H9 (cell line): ENCODE results near the gene TRMT61A. TPM values are rescaled to one million over a fixed set of nuclear protein-coding genes. Genes with fewer than 3 reads are reported as not detected.

Experiments used
- DNase-seq: peaks from one replicate; pipeline ENCODE4 v3.0.0-alpha.2; 2017
- H2AFZ ChIP-seq: one replicate; pipeline ENCODE4 v1.6.1; 2013; ENCODE audit warnings: mild to moderate bottlenecking, low read length, control low read depth, moderate library complexity
- H2AK5ac ChIP-seq: 2 replicates; pipeline ENCODE4 v1.6.1; 2013; ENCODE audit warnings: low read length, control low read depth, mixed read lengths; ENCODE audit not compliant: insufficient read length
- H2BK120ac ChIP-seq: one replicate; pipeline ENCODE4 v1.6.1; 2013; ENCODE audit warnings: low read depth, mild to moderate bottlenecking, low read length, control low read depth, inconsistent platforms; ENCODE audit not compliant: poor library complexity, severe bottlenecking
- H2BK12ac ChIP-seq: 2 replicates; pipeline ENCODE4 v1.6.1; 2013; ENCODE audit warnings: low read length, control low read depth, mixed read lengths, low read depth; ENCODE audit not compliant: insufficient read length
- H2BK15ac ChIP-seq: 2 replicates; pipeline ENCODE4 v1.6.1; 2013; ENCODE audit warnings: low read depth, low read length, control low read depth
- H2BK20ac ChIP-seq: one replicate; pipeline ENCODE4 v1.6.1; 2013; ENCODE audit warnings: low read depth, mild to moderate bottlenecking, low read length, control low read depth, inconsistent platforms; ENCODE audit not compliant: poor library complexity, severe bottlenecking
- H2BK5ac ChIP-seq: 2 replicates; pipeline ENCODE4 v1.6.1; 2013; ENCODE audit warnings: low read length, control low read depth, mixed read lengths; ENCODE audit not compliant: insufficient read length
- H3K14ac ChIP-seq: 2 replicates; pipeline ENCODE4 v1.6.1; 2013; ENCODE audit warnings: low read length, control low read depth; ENCODE audit not compliant: insufficient read depth
- H3K18ac ChIP-seq: 2 replicates; pipeline ENCODE4 v1.6.1; 2013; ENCODE audit warnings: low read depth, mild to moderate bottlenecking, mixed read lengths, low read length, control low read depth; ENCODE audit not compliant: insufficient read length
- H3K23ac ChIP-seq: 2 replicates; pipeline ENCODE4 v1.6.1; 2013; ENCODE audit warnings: low read length, control low read depth, mixed read lengths, low read depth; ENCODE audit not compliant: insufficient read length
- H3K23me2 ChIP-seq: 2 replicates; pipeline ENCODE4 v1.6.1; 2013; ENCODE audit warnings: low read depth, mild to moderate bottlenecking, mixed read lengths, low read length, control low read depth; ENCODE audit not compliant: insufficient read length, poor library complexity, severe bottlenecking
- H3K27ac ChIP-seq: 2 replicates; pipeline ENCODE4 v1.5.1; 2013; ENCODE audit warnings: low read length, control low read depth, mixed read lengths, low read depth; ENCODE audit not compliant: insufficient read length
- H3K27me3 ChIP-seq: 2 replicates; pipeline ENCODE4 v1.6.1; 2013; ENCODE audit warnings: low read length, control low read depth, inconsistent platforms; ENCODE audit not compliant: insufficient read depth
- H3K4ac ChIP-seq: 2 replicates; pipeline ENCODE4 v1.6.1; 2013; ENCODE audit warnings: low read depth, mild to moderate bottlenecking, control low read depth, inconsistent platforms, low read length, moderate library complexity
- H3K4me1 ChIP-seq: 2 replicates; pipeline ENCODE4 v1.6.1; 2013; ENCODE audit warnings: low read length, control low read depth, inconsistent platforms; ENCODE audit not compliant: insufficient read depth
- H3K4me2 ChIP-seq: 2 replicates; pipeline ENCODE4 v1.6.1; 2013; ENCODE audit warnings: low read length, control low read depth, mixed read lengths; ENCODE audit not compliant: insufficient read length, insufficient read depth
- H3K56ac ChIP-seq: 2 replicates; pipeline ENCODE4 v1.6.1; 2013; ENCODE audit warnings: low read depth, mild to moderate bottlenecking, mixed read lengths, low read length, control low read depth; ENCODE audit not compliant: insufficient read length
- H3K79me1 ChIP-seq: 2 replicates; pipeline ENCODE4 v1.6.1; 2013; ENCODE audit warnings: low read depth, mild to moderate bottlenecking, moderate library complexity, low read length, control low read depth, inconsistent platforms; ENCODE audit not compliant: insufficient read depth, poor library complexity, severe bottlenecking
- H3K79me2 ChIP-seq: 2 replicates; pipeline ENCODE4 v1.6.1; 2013; ENCODE audit warnings: low read length, control low read depth, inconsistent platforms; ENCODE audit not compliant: insufficient read depth
- H3K9ac ChIP-seq: 2 replicates; pipeline ENCODE4 v1.6.1; 2013; ENCODE audit warnings: low read length, control low read depth, mixed read lengths; ENCODE audit not compliant: insufficient read length; ENCODE audit errors: extremely low read depth
- H3K9me3 ChIP-seq: one replicate; pipeline ENCODE4 v1.6.1; 2013; ENCODE audit warnings: low read depth, low read length, inconsistent platforms; ENCODE audit not compliant: control insufficient read depth
- H3T11ph ChIP-seq: one replicate; pipeline ENCODE4 v1.6.1; 2013; ENCODE audit warnings: mild to moderate bottlenecking, low read length, control low read depth, inconsistent platforms
- H4K20me1 ChIP-seq: one replicate; pipeline ENCODE4 v1.6.1; 2013; ENCODE audit not compliant: control insufficient read depth, insufficient read length, insufficient read depth
- H4K5ac ChIP-seq: 2 replicates; pipeline ENCODE4 v1.6.1; 2013; ENCODE audit warnings: low read depth, mild to moderate bottlenecking, mixed read lengths, low read length, control low read depth; ENCODE audit not compliant: insufficient read length
- H4K8ac ChIP-seq: replicated peaks from 2 replicates; pipeline ENCODE4 v1.6.1; 2013; ENCODE audit warnings: low read length, control low read depth, mixed read lengths, low read depth; ENCODE audit not compliant: insufficient read length
- H4K91ac ChIP-seq: 2 replicates; pipeline ENCODE4 v1.6.1; 2013; ENCODE audit warnings: low read depth, mild to moderate bottlenecking, moderate library complexity, mixed read lengths, low read length, control low read depth; ENCODE audit not compliant: insufficient read length
- H3K27ac Mint-ChIP-seq, 3 experiments: 2 replicates in 2 of 3; 3 replicates in 1 of 3; pipeline ENCODE4 v1.8.0; 2020 to 2021; ENCODE audit warnings: mixed read lengths in 3 of 3, mild to moderate bottlenecking in 1 of 3, moderate library complexity in 1 of 3
- H3K27me3 Mint-ChIP-seq: 2 replicates; pipeline ENCODE4 v1.8.0; 2021; ENCODE audit warnings: low read depth, mild to moderate bottlenecking, moderate library complexity, mixed read lengths
- H3K36me3 Mint-ChIP-seq, 3 experiments: 2 replicates in 2 of 3; 3 replicates in 1 of 3; pipeline ENCODE4 v1.8.0; 2020 to 2021; ENCODE audit warnings: low read depth in 3 of 3, mixed read lengths in 3 of 3; ENCODE audit not compliant: insufficient read depth in 1 of 3
- H3K4me1 Mint-ChIP-seq, 2 experiments: 2 replicates each; pipeline ENCODE4 v1.8.0; 2020; ENCODE audit warnings: mixed read lengths in 2 of 2
- H3K4me3 Mint-ChIP-seq, 2 experiments: 2 replicates in 1 of 2; 3 replicates in 1 of 2; pipeline ENCODE4 v1.8.0; 2020 to 2021; ENCODE audit warnings: mild to moderate bottlenecking in 2 of 2, mixed read lengths in 2 of 2, moderate library complexity in 1 of 2
- H3K9me3 Mint-ChIP-seq, 2 experiments: 2 replicates in 1 of 2; 3 replicates in 1 of 2; pipeline ENCODE4 v1.8.0; 2020; ENCODE audit warnings: mild to moderate bottlenecking in 2 of 2, mixed read lengths in 2 of 2, moderate library complexity in 1 of 2
- WGBS: extraction: QIAGEN DNeasy Blood & Tissue Kit; methylation state at CpG from one replicate; pipeline ENCODE4 v1.1.7; 2013; ENCODE audit warnings: missing lambda C conversion rate, low lambda C conversion rate, mixed read lengths; ENCODE audit not compliant: insufficient read length; ENCODE audit errors: extremely low coverage; 5-methylcytosine and 5-hydroxymethylcytosine counted together
- total RNA-seq: library from RNA; stranded (reverse); gene quantifications from 2 replicates; pipeline ENCODE4 v1.2.1, GENCODE V29; 2021
- TF ChIP-seq, protein P1 (sequence below): fragments of 200-600 bp; sonication (generic); conservative IDR thresholded peaks from 3 replicates; pipeline ENCODE4 v1.8.0; 2021; ENCODE audit warnings: antibody characterized with exemption, mild to moderate bottlenecking

The TRMT61A gene
- total RNA-seq, 1 experiment from 2014 or later: 21.9 TPM

DNA sequence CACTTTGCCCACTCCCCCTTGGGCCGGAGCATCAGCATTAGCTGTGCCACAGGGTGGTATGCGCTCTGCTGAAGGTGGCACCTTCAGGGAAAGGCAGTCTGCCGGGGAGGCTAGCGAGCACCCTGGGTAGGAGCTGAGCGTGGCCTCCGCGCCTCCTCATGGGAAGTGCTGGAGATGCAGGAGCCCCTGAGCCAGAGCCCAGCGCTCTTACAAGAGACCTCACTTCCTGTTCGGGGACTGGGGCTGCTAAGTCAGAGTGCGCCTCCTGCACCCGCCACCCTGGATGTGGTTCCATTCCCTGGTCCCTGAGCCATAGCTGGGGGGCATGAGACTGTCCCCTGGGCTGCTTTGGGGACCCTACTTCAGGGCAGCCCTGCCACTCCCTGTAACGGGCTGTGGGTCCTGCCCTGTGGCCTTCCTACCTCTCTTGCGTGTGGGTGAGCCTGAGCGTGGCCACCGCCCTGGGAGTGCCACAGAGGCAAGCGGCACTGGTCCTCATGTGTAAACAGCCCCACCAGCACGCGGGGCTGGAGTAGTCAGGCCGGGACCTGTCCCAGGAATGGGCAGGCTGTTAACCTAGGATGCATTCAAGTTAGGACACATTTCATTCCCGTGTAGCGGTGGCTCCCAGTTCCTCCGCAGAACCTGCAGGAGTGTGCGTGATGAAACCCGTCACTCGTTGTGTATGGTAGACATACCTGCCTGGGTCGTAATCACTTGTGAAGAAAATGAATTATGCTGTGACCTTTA lies 53.1 kb downstream of the TRMT61A start:
- Histone ChIP-seq H2AFZ (no peak overlapping the region), H3K79me1 (no peaks in the 10 kb centered on the region), H3K14ac (no peak overlapping the region; the same call in 1 of the 2 replicates), H3K4me2 (no peak overlapping the region), H3K27ac (no peak overlapping the region), H3K4ac (no peak overlapping the region), H2BK15ac (no peak overlapping the region), H4K8ac (no peak overlapping the region), H3K9ac (no peak overlapping the region), H2BK12ac (no peak overlapping the region), H3K27me3 (no peaks in the 10 kb centered on the region), H4K5ac (no peak overlapping the region), H3T11ph (no peak overlapping the region), H3K18ac (no peak overlapping the region), H3K23me2 (no peaks in the 10 kb centered on the region), H3K9me3 (no peaks in the 10 kb centered on the region), H2BK5ac (no peak overlapping the region), H4K91ac (no peak overlapping the region), H3K56ac (no peak overlapping the region), H3K4me1 (no peaks in the 10 kb centered on the region), H2AK5ac (no peak overlapping the region), H3K79me2 (no peaks in the 10 kb centered on the region), H3K23ac (no peak overlapping the region), H2BK20ac (no peak overlapping the region), H2BK120ac (no peak overlapping the region), H4K20me1 (no peaks in the 10 kb centered on the region)
- no peak overlapping the region for H3K4me3 Mint-ChIP-seq
- TF ChIP-seq, protein P1, sequence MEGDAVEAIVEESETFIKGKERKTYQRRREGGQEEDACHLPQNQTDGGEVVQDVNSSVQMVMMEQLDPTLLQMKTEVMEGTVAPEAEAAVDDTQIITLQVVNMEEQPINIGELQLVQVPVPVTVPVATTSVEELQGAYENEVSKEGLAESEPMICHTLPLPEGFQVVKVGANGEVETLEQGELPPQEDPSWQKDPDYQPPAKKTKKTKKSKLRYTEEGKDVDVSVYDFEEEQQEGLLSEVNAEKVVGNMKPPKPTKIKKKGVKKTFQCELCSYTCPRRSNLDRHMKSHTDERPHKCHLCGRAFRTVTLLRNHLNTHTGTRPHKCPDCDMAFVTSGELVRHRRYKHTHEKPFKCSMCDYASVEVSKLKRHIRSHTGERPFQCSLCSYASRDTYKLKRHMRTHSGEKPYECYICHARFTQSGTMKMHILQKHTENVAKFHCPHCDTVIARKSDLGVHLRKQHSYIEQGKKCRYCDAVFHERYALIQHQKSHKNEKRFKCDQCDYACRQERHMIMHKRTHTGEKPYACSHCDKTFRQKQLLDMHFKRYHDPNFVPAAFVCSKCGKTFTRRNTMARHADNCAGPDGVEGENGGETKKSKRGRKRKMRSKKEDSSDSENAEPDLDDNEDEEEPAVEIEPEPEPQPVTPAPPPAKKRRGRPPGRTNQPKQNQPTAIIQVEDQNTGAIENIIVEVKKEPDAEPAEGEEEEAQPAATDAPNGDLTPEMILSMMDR: no peak
- peak; percentile 37 for DNase-seq
- peaks cover 16 to 39% (median 29%) of the 10 kb centered on the region in 3 experiments for H3K36me3 Mint-ChIP-seq
- H3K27me3 Mint-ChIP-seq: no peaks in the 10 kb centered on the region; the same call in 1 of the 2 replicates
- no CpG with 5 or more reads among the region's 26 CpGs for WGBS
- no peaks in the 10 kb centered on the region for H3K4me1 Mint-ChIP-seq
- H3K27ac Mint-ChIP-seq: no peak overlapping the region
- H3K9me3 Mint-ChIP-seq: no peaks in the 10 kb centered on the region
